WERI-Rb-1 (cell line): Measurements from ENCODE around the gene TSPAN5.

Experiments
- DNase-seq: peaks from one replicate; pipeline ENCODE4 v3.0.0-alpha.2; 2020
- H3K27ac ChIP-seq: fragments of 250-450 bp; sonication (Bioruptor Pico); 2 replicates; pipeline ENCODE4 v1.5.1; 2020; ENCODE audit warnings: mild to moderate bottlenecking, moderate library complexity
- H3K27me3 ChIP-seq: fragments of 250-450 bp; sonication (Bioruptor Pico); 2 replicates; pipeline ENCODE4 v1.5.1; 2021; ENCODE audit warnings: mild to moderate bottlenecking, low read depth, moderate library complexity; ENCODE audit not compliant: insufficient read depth, severe bottlenecking
- H3K36me3 ChIP-seq: fragments of 250-450 bp; sonication (Bioruptor Pico); 2 replicates; pipeline ENCODE4 v1.5.1; 2020; ENCODE audit warnings: mild to moderate bottlenecking, moderate library complexity
- H3K4me3 ChIP-seq: 2 replicates; pipeline ENCODE4 v1.5.1; 2011; ENCODE audit warnings: low read depth, mild to moderate bottlenecking, control low read depth, low read length
- H3K9me3 ChIP-seq: fragments of 250-450 bp; sonication (Bioruptor Pico); 2 replicates; pipeline ENCODE4 v1.5.1; 2021; ENCODE audit warnings: mild to moderate bottlenecking, moderate library complexity; ENCODE audit not compliant: severe bottlenecking
- TF ChIP-seq, protein P1 (sequence below): IDR thresholded peaks from 2 replicates; pipeline ENCODE4 v1.5.1; 2011; ENCODE audit warnings: low read depth, mild to moderate bottlenecking, control low read depth, inconsistent platforms, low read length

TSPAN5 gene

DNA sequence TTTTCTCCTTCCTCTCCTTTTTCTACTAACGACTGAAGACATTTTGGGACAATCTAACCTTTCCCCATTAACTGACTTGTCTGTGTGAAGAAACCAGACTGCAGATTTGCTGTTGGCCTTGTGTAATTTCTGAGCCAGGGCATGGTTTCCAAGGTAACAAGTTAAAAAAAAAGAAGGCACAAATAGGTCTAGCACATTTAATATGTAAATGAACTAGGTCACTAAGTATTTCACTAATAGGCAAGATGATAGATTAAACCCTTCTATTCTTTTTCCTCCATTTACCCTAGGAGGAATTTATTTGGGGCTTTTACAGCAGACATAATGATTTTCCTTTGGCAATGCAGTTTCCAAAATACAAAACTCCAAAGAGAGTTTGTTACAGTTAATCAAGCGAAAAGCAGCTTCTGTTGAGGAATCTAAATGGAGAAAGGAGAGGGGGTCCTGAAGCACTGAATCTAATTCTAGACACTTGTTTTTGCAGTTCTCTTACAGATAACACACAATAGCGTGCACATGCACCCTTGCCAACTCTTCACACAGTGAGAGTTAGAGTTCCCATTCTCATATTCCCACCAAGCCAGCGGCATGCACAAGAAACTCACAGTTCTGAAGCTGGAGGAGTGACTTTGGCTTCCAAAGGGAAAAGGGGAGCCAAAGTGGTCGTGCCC, 72.0 kb downstream of the TSPAN5 start:
- no peaks in the 10 kb centered on the region for H3K27me3 ChIP-seq
- no peak for DNase-seq
- TF ChIP-seq, protein P1, sequence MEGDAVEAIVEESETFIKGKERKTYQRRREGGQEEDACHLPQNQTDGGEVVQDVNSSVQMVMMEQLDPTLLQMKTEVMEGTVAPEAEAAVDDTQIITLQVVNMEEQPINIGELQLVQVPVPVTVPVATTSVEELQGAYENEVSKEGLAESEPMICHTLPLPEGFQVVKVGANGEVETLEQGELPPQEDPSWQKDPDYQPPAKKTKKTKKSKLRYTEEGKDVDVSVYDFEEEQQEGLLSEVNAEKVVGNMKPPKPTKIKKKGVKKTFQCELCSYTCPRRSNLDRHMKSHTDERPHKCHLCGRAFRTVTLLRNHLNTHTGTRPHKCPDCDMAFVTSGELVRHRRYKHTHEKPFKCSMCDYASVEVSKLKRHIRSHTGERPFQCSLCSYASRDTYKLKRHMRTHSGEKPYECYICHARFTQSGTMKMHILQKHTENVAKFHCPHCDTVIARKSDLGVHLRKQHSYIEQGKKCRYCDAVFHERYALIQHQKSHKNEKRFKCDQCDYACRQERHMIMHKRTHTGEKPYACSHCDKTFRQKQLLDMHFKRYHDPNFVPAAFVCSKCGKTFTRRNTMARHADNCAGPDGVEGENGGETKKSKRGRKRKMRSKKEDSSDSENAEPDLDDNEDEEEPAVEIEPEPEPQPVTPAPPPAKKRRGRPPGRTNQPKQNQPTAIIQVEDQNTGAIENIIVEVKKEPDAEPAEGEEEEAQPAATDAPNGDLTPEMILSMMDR, result no peak
- H3K4me3 ChIP-seq, result no peak overlapping the region
- H3K27ac ChIP-seq, result no peak overlapping the region
- no peaks in the 10 kb centered on the region for H3K36me3 ChIP-seq
- no peaks in the 10 kb centered on the region for H3K9me3 ChIP-seq

DNA sequence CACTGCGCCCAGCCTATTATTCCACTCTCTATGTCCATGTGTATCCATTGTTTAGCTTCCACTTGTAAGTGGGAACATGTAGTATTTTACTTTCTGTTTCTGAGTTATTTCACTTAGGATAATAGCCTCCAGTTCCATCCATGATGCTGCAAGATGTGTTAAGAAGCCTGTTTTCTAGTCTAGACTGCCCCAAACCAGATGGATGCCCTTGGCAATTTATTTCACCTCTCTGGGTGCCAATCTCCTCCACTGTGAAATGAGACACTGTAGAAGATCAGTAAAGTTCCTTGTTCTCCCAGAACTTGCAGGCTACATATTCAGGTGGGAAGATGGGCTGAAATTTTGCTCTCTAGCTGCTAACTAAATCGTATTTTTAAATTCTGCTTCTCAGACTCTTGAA, 72.8 kb downstream of the TSPAN5 start:
- H3K36me3 ChIP-seq, result no peaks in the 10 kb centered on the region
- H3K4me3 ChIP-seq, result no peak overlapping the region
- no peak overlapping the region for H3K27ac ChIP-seq
- no peaks in the 10 kb centered on the region for H3K9me3 ChIP-seq
- H3K27me3 ChIP-seq, result no peaks in the 10 kb centered on the region
- TF ChIP-seq, protein P1, result no peak
- DNase-seq, result no peak

DNA sequence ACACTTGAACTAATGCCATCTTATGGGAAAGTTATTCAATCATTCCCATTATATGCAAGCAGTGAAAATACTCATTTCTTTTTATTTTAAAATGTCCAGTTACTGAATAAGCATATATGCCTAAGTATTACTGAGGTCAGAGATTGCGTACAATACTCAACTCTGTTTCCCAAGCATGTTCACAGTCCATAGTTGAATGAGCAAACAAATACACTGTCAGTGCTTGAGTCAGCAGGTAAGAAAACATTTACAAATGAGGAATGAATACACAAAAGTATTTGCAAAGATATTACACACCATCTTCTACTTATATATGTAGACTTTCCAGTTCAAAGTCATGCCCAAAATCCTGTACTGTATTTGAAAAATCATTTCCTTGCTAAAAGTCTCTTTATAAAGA, 74.1 kb downstream of the TSPAN5 start:
- TF ChIP-seq, protein P1, result no peak

DNA sequence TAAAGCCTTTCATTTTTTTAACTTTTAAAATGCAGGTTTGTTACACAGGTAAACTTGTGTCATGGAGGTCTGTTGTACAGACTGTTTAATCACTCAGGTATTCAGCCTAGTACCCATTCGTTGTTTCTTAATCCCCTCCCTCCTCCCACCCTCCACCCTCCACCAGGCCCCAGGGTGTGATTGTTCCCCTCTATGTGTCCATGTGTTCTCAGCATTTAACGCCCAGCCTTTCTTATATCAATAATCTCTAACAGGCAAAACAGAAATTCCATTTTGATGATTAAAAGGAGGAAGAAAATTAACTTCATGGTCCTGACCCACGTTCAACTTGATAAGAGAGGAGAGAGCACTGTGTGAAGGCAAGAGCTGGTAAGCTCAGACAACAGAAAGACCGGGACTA, 75.1 kb downstream of the TSPAN5 start:
- Histone ChIP-seq H3K9me3 (no peaks in the 10 kb centered on the region), H3K27ac (no peak overlapping the region; the same call in 1 of the 2 replicates), H3K27me3 (no peaks in the 10 kb centered on the region), H3K36me3 (no peaks in the 10 kb centered on the region), H3K4me3 (no peak overlapping the region)
- DNase-seq, result peak; percentile 40
- TF ChIP-seq, protein P1, result no peak

More for the DNA sequence above, 74.1 kb downstream of the TSPAN5 start:
- no peaks in the 10 kb centered on the region for H3K9me3 ChIP-seq
- no peaks in the 10 kb centered on the region for H3K27me3 ChIP-seq
- DNase-seq, result no peak
- H3K36me3 ChIP-seq, result no peaks in the 10 kb centered on the region
- no peak overlapping the region for H3K4me3 ChIP-seq
- H3K27ac ChIP-seq, result no peak overlapping the region; the same call in 1 of the 2 replicates

DNA sequence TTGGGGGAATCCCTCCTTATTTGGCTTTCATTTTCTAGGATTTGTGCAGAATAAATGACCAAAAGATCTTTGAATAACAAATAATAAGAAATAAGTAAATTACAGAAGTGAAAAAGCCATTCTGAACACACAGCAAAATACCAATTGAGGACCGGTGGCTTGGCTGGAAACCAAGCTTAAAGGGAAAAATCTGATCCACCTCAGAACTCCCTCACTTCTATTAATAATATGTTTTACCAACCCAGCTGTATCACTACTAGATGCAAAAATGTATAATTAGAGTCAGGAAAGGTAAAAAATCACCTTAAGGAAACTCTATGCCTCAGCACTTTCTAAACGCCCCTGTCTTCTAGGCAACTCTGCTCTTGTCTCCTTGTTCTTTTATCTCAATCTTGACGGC, 77.3 kb downstream of the TSPAN5 start:
- TF ChIP-seq, protein P1, result no peak

DNA sequence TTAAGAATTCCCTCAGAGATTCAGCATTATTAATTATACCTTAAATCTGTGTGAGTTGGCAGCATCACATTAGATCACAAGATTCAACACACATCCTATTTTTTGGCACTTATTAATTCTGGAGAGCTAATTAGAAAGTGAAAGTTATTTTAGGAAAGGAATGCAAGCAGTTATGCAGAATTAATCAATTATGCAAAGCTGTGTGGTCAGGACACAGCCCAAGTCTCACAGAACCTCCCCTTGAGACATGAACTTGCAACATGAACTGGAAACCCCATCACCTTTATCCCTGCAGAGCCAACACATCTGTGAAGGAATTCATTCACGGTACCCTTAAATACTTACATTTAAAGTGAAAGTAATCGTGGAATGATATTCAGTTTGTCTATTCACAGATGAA, 80.5 kb downstream of the TSPAN5 start:
- DNase-seq, result no peak
- Histone ChIP-seq H3K4me3 (no peak overlapping the region), H3K36me3 (no peaks in the 10 kb centered on the region)

More for the DNA sequence above, 77.3 kb downstream of the TSPAN5 start:
- DNase-seq, result no peak
- no peaks in the 10 kb centered on the region for H3K36me3 ChIP-seq
- no peaks in the 10 kb centered on the region for H3K27me3 ChIP-seq
- H3K9me3 ChIP-seq, result no peaks in the 10 kb centered on the region
- no peak overlapping the region for H3K4me3 ChIP-seq
- H3K27ac ChIP-seq, result peak overlapping the region; percentile 39

More for the DNA sequence above, 80.5 kb downstream of the TSPAN5 start:
- no peaks in the 10 kb centered on the region for H3K9me3 ChIP-seq
- TF ChIP-seq, protein P1, result no peak
- no peaks in the 10 kb centered on the region for H3K27me3 ChIP-seq
- H3K27ac ChIP-seq, result no peak overlapping the region
